22Rv1 (cell line): ENCODE measurements around the gene LRRC63.
A peak's percentile ranks its signal among the peaks of the same experiment; 100 is the strongest.

Experiments used
- H3K27ac ChIP-seq: fragments of 450-650 bp; 2 replicates; pipeline ENCODE4 v1.5.1; 2017
- ZFX ChIP-seq: fragments of 450-650 bp; IDR thresholded peaks from 2 replicates; pipeline ENCODE4 v1.6.1; 2017; ENCODE audit warnings: antibody characterized with exemption, borderline replicate concordance
- TF ChIP-seq, protein P1 (sequence below): fragments of 450-650 bp; IDR thresholded peaks from 2 replicates; pipeline ENCODE4 v1.5.1; 2017; ENCODE audit warnings: mild to moderate bottlenecking

Gene LRRC63

GRCh38 chr13:46181840-46182490 lies 29.8 kb upstream of the LRRC63 start, which contains the start of gene LCP1:
TSS of gene LCP1 (minus strand) at chr13:46182177. CDS start at chr13:46159662, 22,515 bp downstream.
- no peak within 1 kb of the TSS for H3K27ac ChIP-seq
- TF ChIP-seq ZFX, result no peak
- TF ChIP-seq, protein P1, sequence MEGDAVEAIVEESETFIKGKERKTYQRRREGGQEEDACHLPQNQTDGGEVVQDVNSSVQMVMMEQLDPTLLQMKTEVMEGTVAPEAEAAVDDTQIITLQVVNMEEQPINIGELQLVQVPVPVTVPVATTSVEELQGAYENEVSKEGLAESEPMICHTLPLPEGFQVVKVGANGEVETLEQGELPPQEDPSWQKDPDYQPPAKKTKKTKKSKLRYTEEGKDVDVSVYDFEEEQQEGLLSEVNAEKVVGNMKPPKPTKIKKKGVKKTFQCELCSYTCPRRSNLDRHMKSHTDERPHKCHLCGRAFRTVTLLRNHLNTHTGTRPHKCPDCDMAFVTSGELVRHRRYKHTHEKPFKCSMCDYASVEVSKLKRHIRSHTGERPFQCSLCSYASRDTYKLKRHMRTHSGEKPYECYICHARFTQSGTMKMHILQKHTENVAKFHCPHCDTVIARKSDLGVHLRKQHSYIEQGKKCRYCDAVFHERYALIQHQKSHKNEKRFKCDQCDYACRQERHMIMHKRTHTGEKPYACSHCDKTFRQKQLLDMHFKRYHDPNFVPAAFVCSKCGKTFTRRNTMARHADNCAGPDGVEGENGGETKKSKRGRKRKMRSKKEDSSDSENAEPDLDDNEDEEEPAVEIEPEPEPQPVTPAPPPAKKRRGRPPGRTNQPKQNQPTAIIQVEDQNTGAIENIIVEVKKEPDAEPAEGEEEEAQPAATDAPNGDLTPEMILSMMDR, result no peak

DNA sequence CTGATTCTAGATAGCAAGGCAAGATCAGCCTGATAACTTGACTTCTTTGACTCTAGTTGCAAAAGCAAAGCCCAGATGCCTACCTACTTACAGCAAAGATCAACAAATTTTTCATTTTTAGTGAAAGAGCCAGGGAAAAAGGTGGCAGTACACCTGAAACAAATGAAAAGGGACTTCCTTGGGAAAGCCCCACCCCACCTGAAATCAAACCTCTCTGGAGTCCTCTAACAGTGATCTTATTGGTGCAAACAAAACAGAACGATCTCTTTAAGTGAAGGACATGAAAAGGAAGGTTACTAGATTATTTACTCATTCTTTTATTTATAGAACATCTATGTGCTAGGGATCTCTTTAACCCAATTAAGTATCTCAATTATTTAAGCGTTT lies 29.2 kb upstream of the LRRC63 start:
- TF ChIP-seq, protein P1, result no peak
- no peak for TF ChIP-seq ZFX
- H3K27ac ChIP-seq, result no peak overlapping the region

DNA sequence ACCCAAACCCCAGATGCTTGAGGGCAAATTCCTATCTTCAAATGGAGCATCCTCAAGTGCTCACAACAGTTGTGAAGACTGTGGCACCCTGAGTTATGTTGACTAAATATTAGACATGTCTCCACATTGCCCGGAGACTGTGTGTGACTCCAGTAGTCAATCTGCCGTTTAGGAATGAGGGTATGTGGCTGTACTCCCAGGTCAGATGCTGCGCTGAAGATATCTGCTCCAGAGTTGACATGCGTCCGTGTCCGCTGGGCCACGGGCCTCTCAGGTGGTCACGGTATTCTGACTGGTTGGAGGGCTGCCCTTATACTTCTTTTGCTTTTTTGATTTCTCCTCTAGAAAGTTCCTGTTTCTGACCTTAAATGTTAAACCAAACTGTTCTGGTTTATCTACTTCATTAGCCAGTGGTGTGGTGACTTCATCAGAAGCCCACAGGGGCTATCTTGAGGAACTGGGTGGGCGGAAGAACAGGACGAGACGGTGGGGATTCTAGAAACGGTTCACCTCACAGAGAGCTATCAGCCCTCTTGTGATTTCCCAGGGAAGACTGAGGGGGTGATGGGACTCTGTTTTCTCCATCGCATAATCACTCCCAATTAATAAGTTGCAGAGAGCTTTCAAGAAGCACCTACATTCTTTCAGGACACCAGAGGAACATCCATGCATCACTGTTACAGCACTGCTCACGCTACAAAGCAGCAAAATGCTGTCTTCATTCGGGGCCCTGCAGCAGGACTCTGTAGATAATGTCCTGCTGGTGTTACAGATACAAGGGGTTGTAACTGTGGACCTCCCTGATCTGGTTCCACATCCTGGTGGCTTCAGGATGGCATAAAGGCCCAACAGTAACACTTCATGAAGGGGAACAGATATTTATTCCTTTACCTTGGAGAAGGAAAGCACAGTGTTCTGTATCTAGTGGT lies 28.4 kb upstream of the LRRC63 start:
- TF ChIP-seq, protein P1, result no peak
- no peak for TF ChIP-seq ZFX
- no peak overlapping the region for H3K27ac ChIP-seq

DNA sequence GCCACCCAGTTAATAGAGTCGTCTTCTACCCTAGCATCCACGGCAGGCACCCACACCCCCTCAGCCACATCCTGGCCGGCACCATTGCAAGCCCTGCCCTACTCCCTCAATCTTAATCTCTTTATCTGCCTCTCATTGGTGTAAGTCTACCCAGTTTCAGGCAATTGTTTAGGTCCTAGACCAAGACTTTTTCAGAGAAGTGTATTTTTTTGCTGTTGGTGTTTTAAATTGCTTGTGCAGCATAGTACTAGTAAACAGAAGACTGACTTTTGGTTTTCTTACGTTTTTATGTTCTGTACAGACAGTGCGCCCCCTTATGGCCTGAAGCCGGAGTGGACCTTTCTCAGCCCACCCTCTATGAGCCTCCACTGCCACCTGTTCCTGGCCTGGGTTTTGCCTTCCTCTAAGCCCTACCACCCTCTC lies 27.4 kb upstream of the LRRC63 start:
- TF ChIP-seq, protein P1, result peak; percentile 62
- no peak for TF ChIP-seq ZFX
- H3K27ac ChIP-seq, result no peak overlapping the region

- no peak overlapping the region for H3K27ac ChIP-seq
- TF ChIP-seq, protein P1, result no peak
- TF ChIP-seq ZFX, result no peak
Measured at GRCh38 chr13:46185634-46186033, 26.1 kb upstream of the LRRC63 start.

GRCh38 chr13:46192412-46192811 lies 19.3 kb upstream of the LRRC63 start:
- no peak overlapping the region for H3K27ac ChIP-seq
- TF ChIP-seq, protein P1, result no peak

DNA sequence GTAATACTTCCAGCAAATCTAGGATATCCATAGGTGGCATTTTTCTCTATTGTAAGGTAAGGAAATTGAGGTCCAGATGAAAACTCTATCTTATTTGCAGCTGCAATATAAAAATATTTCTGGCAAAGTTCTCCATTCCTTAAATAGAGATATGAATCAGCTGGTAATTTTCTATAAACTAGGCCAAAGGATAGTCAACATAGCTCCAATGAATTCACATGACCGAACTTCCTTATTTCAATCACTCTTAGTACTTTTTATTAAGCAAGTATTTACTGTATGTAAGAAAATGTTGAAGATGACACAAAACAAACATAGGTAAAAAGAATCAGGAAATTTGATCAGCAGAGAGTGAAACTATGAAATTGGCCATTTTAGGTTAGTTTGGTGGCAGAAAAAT lies 16.7 kb upstream of the LRRC63 start:
- TF ChIP-seq ZFX, result no peak
- TF ChIP-seq, protein P1, result no peak
- H3K27ac ChIP-seq, result no peak overlapping the region
